Vein endothelial cell (primary cell): ENCODE measurements around the gene WDR43. TPM values are rescaled to one million over a fixed set of nuclear protein-coding genes. Genes with fewer than 3 reads are reported as not detected.

Source experiments
- small RNA-seq: library from RNA; depleted of rRNA; stranded (forward); fragments of <200 nt; gene quantifications from one replicate; pipeline ENCODE3, GENCODE V24; 2012
- total RNA-seq: library from RNA; depleted of rRNA; stranded (reverse); fragments of >200 nt; gene quantifications from 2 replicates; pipeline ENCODE4 v1.2.3, GENCODE V29; 2012

The WDR43 gene
- 108 and 123 TPM in 2 replicates for total RNA-seq

GRCh38 chr2:28894470-28895188 lies at the start of gene WDR43:
TSS of gene WDR43 (plus strand) at chr2:28894667. CDS start at chr2:28894699, 32 bp downstream.

GRCh38 chr2:28870146-28870891 lies 24.1 kb upstream of the WDR43 start, which contains the start of gene TRMT61B:
TSS of gene TRMT61B (minus strand) at chr2:28870309. CDS start at chr2:28870277, 32 bp downstream.

GRCh38 chr2:28981016-28981441 lies 86.6 kb downstream of the WDR43 start, which contains the start of gene TOGARAM2:
TSS of gene TOGARAM2 (plus strand) at chr2:28981298. CDS start at chr2:28994835, 13,537 bp downstream.

Small RNA genes lying within 50 kb of the gene (small RNA-seq; reads per million reads assigned to genes)
- gene RF00019 (not detected), gene SNORD53 (20.6 reads per million, percentile 97 among the genes with 10 or more reads in this experiment), gene SNORD53B (5.3 reads per million, percentile 93 among the genes with 10 or more reads in this experiment), gene SNORD92 (6.7 reads per million, percentile 94 among the genes with 10 or more reads in this experiment)

Other genes starting within 250 kb of the WDR43 start
- 131 and 159 TPM in 2 replicates for gene PPP1CB, start 142.8 kb upstream of the WDR43 start, total RNA-seq
- gene SPDYA, start 83.8 kb upstream of the WDR43 start, total RNA-seq = 0.33 and 0.67 TPM in 2 replicates
- gene TRMT61B, start 24.4 kb upstream of the WDR43 start, total RNA-seq = 8.1 and 9.8 TPM in 2 replicates
- 0.10 TPM in 1 of 2 replicates, not detected in the other for gene TOGARAM2, start 86.6 kb downstream of the WDR43 start, total RNA-seq
- gene PCARE, start 179.9 kb downstream of the WDR43 start, total RNA-seq = not detected in 2 replicates
- 20.9 and 24.6 TPM in 2 replicates for gene CLIP4, start 220.7 kb downstream of the WDR43 start, total RNA-seq